Measurements from ENCODE around the gene LY6G6F.

Gene LY6G6F

GRCh38 chr6:31725502-31726350 is 19.1 kb downstream of the LY6G6F start:
- DNase-seq: no peak

DNA sequence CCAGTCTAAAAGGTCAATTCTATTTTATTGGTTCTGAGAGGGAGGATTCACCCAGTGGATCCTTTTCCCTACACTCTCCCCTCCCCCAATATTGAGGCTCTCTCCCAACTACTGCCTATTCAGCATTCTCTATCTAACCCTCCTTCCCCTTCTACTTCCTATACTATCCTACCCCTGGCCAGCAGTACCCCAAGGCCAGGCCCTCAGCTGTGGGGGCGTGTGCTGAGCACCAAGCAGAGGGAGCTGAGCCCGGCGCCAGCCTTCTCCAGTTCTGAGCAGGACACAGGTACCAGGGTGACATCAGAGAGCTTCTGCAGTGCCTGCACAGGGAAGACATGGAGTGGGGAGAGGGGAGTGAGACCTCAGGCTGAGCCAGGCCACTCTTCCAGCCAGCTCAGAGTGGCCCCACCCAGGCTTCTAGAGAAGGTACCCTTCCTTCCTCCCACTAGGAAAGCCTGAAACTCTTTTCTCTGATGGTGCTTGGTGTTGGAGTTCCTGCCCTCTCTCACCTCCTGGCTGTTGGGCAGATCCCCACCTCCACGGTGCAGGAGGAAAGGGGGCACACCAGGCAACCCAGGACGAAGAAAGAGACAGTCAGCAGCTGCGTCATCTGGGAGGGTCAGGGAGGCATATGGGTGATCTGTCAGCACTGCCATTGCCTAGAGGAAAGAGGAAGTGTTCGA is 20.5 kb downstream of the LY6G6F start:
- no peak for DNase-seq

DNA sequence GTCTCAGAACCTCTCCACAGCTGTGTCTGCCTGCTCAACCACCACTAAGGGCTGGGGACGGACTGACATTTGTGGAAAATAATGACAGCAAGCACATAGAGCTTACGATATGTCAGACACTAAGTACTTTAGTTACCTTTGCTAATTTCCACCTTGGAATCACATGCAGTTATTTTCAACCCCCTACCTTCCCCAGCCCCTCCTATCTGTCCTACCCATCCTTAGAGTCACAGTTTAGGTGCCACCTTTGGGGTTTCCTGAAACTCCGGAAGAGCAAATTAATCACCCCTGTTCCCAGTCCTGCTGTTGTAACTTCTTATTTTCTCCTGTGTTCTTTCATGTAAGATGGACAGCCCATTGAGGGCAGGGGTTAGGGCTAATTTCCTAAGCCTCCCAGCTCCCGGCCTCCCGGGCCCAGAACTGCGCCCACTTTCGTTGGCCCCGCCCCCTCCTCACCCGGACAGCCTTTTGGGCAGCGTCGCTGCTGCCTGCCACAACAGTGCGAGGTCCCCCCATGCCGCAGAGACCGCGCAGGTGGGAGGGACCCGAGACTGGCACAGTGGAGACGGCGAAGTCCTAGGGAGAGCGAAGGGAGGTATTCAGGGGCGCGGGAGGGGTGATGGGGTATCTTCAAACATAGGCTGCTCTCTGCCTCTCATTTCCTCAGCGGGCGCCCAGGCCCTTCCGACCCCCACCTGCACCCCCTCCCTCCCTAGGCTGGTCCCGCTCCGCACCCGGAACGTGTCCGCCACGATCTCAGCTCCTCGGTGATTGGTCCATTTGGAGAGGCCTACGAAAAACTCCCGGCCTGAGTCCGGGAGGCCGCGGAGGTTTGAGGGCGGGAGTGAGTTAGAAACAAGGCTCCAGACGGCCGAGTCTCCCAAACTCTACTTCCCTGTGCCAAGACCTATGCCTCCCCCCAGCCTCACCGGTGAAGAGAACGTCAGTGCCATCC is 21.3 kb downstream of the LY6G6F start:
- no peak for DNase-seq

- DNase-seq: no peak
Observed at GRCh38 chr6:31728767-31729514, 22.3 kb downstream of the LY6G6F start, which contains the start of gene DDAH2. Gene DDAH2 (minus strand): TSS chr6:31729299. CDS start chr6:31729161, 138 bp downstream.

DNA sequence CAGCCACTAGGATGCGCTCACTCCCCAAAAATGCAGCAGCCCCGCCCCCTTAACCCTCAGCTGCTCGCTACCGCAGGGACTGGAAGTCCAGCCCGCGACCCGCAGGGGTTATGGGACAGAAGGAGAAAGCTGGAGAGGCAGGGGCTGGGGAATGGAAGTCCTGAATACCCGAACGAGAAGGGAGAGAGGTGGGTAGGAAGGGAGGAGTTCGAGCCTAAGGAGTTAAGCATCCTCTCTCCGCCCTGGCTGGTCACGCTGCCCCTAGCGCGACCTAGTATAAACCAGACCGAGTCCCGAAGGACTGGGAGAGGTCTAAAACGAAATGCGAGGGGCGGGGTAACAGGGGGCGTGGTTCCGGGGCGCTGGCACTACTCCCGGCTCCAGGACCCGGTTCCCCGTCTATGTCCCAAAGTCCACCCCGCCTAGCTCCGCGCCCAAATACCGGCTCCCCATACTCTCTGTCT is 22.9 kb downstream of the LY6G6F start:
- peak; percentile 77 for DNase-seq

- peak; percentile 35 for DNase-seq
Observed at GRCh38 chr6:31729979-31730630, 23.4 kb downstream of the LY6G6F start.

GRCh38 chr6:31730631-31731086 is 24.0 kb downstream of the LY6G6F start:
- DNase-seq: no peak

DNA sequence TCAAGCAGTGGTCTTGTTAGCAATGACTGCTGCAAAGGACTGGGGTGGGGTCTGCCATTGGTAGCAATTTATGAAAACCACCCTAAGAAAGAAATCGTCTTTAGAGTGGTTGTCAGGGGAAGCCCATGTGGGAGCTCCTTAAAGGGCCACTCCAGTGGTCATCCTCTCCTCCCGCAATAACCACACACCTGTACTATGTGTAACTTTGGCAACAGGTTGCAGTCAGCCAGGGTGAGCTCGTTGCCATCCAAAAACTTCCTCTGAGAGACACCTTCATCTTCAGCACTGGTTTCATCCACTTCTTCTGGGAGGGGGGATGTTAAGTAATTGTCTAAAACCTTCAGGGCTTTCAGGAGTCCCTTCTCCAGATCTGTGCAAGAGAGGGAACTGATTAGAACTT is 25.4 kb downstream of the LY6G6F start:
- no peak for DNase-seq

DNA sequence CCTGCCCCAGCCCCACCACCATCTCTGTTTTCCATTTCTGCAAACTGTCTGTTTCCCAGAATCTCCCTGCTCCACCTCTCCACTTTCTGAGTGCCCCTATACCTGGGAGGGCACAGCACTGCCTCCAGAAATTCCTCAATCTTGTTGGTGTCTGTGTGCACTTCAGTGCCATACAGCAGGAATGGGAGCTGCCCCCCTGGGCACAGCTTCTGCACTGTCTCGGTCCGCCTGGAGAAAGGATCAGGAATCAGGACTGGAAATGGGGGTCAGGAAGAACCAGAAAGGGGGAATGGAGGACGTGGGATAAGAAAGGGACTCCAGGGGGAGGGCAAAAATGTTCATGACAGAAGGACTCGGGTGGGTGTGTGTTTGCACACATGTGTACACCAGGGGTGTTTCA is 27.1 kb downstream of the LY6G6F start:
- no peak for DNase-seq

- no peak for DNase-seq
Observed at GRCh38 chr6:31734247-31734820, 27.7 kb downstream of the LY6G6F start.

- DNase-seq: no peak
Observed at GRCh38 chr6:31734821-31735406, 28.2 kb downstream of the LY6G6F start.

DNA sequence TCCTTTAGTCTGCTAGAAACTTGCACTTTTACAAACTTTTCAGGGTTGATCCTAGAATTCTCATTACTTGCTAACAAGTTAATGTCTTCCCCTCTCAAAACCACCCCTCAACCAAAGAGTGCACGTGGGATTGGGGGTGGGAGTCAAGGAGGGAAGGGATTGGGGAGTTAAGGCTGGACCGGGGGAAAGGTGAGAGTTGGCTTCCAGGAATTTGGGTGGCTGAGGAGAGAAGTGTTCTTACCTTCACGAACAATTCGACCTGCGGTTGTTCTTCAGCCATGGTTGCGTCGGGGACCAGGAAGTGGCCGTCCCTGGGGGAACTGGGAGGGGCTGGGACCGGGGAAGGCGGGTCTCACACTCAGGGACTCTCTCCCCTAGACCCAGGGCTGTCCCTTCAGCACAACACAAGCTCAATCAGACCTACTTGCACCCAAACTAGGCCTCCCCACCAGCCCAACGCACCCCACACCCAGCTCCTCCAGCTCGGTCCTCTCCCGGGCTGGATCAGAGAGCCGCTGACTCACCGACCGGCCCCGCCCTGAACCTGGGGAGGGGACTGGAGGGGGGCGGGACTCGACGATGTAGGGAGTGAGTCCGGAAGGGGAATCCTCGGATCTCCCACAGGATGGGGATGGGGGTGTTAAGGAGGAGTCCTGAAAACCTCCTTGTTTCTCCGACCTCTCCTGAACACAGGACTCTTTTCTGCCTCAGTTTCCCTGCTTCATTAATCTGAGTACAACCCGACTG is 29.5 kb downstream of the LY6G6F start, which contains the start of gene CLIC1:
Gene CLIC1 (minus strand): TSS at position 510 of the 747 bp plus-strand sequence. CDS start 230 bp downstream, at position 280.
- DNase-seq: peak; percentile 79

GRCh38 chr6:31736768-31737314 is 30.2 kb downstream of the LY6G6F start:
- DNase-seq: no peak

GRCh38 chr6:31737315-31737990 is 30.8 kb downstream of the LY6G6F start:
- no peak for DNase-seq

GRCh38 chr6:31737991-31738979 is 31.6 kb downstream of the LY6G6F start:
- no peak for DNase-seq

DNA sequence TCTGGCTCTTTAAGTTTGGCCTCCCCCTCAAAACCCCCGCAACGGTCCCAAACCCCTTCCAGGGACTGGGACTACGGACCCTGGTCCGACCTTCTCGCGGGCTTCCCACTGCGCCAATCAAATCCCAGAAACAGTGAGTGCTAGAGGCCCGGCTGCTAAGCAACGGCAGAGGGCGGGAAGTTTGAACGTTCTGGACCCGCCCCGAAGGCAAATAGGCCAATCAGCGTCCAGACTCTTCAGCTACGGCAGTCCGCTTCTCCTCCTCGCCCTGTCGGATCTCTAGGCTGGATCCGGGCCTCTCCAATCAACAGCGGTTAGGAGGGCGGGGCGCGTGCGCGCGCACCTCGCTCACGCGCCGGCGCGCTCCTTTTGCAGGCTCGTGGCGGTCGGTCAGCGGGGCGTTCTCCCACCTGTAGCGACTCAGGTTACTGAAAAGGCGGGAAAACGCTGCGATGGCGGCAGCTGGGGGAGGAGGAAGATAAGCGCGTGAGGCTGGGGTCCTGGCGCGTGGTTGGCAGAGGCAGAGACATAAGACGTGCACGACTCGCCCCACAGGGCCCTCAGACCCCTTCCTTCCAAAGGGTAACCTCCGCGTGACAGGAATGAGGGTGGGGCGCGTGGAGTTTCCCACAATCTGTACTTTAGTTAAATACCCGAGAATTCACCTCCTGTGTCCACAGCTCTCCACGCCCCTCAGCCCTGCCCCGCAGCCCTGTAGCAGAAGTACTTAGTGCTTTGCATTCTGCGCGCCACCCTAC is 33.2 kb downstream of the LY6G6F start, which contains the start of gene MSH5:
Gene MSH5 (plus strand): TSS at position 367 of the 758 bp plus-strand sequence. CDS start 462 bp downstream, outside the sequence.
- DNase-seq: peak; percentile 100

Measured in NCI-H2171 treated with DMSO at 0.1 percent for 48 hours (cell line).